ENCODE measurements around the gene HMBS.

Gene HMBS

DNA sequence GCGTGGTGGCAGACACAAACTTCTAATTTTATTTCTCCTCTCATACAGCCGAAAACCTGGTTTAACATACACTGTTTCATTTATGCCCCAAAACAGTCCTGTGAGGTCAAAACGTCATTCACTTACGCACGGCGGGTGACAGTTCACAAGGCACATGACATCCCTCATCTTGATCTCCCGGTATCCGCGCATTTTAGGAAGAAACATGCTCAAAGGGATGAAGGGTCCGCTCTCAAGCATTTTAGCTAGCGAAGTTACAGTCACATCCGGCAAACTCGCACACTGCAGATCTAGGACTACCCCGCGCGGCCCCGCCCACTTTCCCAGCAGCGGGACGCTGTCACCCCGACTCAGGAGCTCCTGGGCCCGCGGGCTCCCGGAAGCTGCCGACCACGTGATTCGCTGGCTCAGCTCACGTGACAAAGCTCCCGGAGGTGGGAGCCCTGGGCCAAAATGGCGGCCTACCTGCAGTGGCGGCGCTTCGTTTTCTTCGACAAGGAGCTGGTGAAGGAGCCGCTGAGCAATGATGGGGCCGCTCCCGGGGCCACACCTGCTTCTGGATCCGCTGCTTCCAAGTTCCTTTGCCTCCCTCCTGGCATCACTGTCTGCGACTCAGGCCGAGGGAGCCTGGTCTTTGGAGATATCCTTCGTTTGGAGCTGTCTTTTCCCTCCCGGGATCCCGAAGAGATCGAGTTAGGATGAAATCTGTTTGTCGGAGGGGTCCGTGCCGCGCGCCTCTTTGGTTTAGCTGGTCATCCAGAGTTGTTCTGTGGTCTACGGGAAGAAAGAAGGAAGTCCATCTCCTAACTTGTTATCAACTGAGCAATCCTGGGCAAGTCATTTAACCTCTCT lies 17.1 kb upstream of the HMBS start, which contains the start of gene VPS11:
VPS11 (plus strand) TSS at position 448 of the 852 bp plus-strand sequence; CDS start at position 454, 6 bp downstream.
- peak; percentile 97 for DNase-seq (ENCODE audit: low read depth)

DNA sequence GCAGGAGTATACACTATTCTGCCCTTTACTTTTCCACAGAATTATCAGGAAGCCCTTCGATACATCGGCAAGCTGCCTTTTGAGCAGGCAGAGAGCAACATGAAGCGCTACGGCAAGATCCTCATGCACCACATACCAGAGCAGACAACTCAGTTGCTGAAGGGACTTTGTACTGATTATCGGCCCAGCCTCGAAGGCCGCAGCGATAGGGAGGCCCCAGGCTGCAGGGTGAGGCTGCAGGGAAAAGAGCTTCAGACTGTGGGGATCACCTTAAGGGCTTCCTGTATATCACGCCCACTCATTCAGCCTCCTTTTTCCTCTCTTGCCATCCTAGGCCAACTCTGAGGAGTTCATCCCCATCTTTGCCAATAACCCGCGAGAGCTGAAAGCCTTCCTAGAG lies 6.8 kb upstream of the HMBS start:
- DNase-seq (ENCODE audit: low read depth) = no peak

DNA sequence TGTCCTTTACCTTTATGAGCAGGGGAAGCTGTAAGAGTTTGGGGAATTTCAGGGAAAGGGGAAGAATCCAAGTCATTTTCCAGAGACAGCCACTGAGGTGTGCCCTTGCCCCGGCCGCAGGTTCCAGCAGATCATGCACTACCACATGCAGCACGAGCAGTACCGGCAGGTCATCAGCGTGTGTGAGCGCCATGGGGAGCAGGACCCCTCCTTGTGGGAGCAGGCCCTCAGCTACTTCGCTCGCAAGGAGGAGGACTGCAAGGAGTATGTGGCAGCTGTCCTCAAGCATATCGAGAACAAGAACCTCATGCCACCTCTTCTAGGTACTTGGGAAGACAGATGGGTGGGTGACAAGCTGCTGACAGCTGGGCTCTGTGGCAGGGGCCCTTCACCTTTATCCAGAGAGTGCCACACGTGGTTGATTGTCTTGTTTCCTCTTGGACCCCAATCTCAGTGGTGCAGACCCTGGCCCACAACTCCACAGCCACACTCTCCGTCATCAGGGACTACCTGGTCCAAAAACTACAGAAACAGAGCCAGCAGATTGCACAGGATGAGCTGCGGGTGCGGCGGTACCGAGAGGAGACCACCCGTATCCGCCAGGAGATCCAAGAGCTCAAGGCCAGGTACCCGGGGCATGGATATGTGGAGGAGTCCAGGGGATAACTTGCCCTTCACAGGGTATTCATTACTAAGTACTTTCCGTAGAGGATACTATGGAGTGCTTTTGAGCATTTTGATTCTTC lies 5.8 kb upstream of the HMBS start:
- DNase-seq (ENCODE audit: low read depth) = no peak

DNA sequence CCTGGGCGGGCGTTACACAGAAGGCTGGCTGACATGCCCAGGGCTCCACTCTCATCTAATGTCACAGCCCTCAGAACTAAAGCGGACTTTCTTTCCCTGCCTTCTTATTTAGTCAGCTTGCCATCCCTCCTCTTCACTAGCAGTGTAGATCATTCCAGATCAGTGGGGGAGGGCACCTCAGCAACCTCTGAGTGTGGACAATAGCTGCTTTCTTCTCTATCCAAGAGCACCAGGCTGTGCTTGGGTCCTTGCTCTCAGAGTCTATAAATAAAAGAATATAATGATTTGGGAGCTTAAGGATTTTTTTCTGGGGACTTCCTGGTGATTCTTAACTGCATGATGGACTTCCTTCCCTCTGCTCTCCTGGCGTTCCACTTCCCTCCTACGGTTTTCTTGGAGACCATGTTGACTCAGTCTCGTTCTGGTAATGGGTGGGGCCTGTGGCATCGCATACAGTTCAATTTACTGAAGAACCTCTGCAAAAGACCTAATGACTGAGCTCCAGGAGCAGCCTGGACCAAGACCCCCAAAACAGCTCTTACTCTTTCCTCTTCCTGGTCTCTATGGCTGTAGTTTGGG lies 2.9 kb upstream of the HMBS start:
- DNase-seq (ENCODE audit: low read depth) = no peak

DNA sequence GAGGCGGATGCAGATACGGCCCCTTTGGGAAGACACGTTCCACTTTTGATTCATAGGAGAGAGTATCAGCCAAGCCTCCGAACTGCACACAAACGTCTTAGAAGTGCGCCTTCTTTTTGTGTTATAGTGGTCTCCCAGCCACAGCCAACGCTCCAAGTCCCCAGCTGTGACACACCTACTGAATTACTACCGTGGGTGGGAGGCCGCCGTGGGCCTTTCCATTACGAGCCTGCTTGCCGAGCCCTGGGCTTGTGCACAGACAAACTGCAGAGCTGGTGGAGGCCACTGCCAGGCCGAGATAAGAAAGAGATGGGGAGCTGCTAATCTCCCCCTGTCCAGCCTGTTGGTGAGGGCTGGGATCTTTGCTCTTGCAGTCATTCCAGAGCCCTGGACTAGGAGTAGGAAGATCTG lies 761 bp downstream of the HMBS start:
- peak; percentile 9 for DNase-seq (ENCODE audit: low read depth)

DNA sequence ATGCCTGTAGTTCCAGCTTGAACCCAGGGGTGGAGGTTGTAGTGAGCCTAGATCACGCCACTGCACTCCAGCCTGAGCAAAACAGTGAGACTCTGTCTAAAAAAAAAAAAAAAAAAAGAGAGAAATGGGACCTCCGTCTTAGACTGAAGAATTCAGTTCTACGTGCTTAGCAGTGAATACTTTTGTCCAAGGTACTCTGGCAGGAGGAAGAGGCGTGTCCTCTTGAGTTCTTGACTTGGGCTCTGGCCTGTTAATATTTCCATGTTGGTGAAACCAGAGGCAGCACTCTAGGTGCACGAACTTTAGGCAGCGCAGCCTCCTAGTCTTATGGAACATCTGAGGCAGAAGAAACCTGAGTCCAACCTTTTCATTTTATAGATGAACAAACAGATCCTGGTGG lies 2.4 kb downstream of the HMBS start:
- no peak for DNase-seq (ENCODE audit: low read depth)

DNA sequence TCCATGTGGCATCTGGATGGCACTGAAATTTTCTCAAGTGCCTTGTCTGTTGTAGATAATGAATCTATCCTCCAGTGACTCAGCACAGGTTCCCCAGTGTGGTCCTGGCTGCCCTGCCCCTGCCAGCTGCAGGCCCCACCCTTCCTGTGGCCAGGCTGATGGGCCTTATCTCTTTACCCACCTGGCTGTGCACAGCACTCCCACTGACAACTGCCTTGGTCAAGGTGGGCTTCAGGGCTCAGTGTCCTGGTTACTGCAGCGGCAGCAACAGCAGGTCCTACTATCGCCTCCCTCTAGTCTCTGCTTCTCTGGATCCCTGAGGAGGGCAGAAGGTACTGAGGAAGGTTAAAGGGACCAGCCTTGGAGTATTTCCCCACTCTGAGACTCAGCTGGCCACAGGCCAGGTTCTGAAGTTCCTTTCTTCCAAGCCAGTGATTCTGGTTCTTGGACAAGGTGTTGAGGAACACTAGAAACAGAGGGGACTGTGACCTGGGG lies 3.1 kb downstream of the HMBS start:
- no peak for DNase-seq (ENCODE audit: low read depth)

DNA sequence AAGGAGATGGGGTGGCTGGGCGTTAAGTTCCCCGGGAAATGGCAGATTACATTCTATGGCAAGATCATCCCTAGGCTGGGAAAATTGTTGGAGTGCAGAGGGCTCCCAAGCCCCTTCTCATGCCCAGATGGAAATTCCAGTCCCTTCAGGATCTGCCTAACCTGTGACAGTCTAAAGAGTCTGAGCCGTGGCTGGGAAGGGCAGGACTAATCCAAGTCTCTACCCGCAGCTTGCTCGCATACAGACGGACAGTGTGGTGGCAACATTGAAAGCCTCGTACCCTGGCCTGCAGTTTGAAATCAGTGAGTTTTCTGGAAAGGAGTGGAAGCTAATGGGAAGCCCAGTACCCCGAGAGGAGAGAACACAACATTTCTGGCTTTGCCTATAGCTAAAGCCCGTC lies 3.7 kb downstream of the HMBS start:
- no peak for DNase-seq (ENCODE audit: low read depth)

DNA sequence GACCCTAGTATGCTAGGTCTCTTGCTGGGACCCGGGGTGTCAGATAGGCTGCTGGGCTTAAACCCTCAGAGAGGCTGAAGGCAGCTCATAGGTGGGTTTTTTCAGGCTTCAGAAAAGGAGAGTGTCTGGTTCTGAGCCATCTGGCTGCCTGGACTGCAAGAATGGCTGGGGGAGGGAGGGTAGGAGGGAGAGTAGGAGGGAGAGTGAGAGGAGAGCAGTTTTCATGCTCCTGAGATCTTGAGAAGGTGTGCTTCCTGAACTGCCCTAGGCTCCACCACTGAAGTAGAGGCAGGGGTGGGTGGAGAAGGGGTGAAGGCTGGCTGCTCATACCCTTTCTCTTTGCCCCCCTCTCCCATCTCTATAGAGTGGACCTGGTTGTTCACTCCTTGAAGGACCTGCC lies 4.6 kb downstream of the HMBS start:
- no peak for DNase-seq (ENCODE audit: low read depth)

DNA sequence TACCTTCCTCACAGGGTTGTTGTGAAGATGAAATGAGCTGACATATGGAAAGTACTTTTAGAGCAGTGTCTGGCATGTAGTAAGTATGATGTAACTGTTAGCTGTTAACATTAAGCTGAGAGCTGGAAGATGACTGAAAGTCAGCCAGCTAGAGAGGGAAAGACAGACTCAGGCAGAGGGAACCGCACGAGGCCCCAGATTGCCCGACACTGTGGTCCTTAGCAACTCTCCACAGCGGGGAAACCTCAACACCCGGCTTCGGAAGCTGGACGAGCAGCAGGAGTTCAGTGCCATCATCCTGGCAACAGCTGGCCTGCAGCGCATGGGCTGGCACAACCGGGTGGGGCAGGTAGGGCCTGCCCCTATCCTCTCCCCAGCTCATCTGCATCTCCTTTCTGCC lies 6.5 kb downstream of the HMBS start:
- no peak for DNase-seq (ENCODE audit: low read depth)

DNA sequence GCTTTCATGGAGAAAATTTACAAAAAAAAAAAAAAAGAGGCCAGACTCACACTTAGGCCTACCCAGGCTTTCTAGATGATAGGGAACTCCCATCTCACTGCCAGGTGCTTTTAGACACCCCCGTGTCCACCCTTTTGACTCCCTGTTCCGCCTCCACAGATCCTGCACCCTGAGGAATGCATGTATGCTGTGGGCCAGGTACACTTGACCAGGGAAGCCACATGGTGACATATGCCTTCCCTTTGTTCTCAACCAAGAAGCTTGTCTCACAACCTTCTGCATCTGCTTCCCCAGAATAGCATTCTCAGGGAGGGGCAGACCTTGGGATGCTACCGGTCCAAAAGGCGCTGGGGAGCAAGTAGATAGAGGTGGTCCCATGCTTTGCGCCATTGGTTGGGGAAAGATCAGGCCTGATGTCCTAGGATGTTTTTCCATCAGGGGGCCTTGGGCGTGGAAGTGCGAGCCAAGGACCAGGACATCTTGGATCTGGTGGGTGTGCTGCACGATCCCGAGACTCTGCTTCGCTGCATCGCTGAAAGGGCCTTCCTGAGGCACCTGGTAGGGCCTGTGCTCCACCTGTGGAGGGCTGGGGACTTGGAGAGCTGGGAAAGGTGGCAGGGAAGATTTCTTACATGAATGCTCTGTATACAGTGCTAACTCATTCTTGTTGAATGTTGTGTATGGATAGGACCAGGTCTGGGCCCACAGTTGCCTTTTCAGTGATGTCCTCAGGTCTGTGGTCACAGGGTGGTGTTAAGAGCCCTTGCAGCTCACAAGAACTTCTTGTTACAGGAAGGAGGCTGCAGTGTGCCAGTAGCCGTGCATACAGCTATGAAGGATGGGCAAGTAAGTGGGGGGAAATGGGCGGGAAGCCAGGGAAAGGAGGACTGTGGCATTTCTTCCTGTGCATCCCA lies 7.5 kb downstream of the HMBS start:
- DNase-seq (ENCODE audit: low read depth) = no peak

DNA sequence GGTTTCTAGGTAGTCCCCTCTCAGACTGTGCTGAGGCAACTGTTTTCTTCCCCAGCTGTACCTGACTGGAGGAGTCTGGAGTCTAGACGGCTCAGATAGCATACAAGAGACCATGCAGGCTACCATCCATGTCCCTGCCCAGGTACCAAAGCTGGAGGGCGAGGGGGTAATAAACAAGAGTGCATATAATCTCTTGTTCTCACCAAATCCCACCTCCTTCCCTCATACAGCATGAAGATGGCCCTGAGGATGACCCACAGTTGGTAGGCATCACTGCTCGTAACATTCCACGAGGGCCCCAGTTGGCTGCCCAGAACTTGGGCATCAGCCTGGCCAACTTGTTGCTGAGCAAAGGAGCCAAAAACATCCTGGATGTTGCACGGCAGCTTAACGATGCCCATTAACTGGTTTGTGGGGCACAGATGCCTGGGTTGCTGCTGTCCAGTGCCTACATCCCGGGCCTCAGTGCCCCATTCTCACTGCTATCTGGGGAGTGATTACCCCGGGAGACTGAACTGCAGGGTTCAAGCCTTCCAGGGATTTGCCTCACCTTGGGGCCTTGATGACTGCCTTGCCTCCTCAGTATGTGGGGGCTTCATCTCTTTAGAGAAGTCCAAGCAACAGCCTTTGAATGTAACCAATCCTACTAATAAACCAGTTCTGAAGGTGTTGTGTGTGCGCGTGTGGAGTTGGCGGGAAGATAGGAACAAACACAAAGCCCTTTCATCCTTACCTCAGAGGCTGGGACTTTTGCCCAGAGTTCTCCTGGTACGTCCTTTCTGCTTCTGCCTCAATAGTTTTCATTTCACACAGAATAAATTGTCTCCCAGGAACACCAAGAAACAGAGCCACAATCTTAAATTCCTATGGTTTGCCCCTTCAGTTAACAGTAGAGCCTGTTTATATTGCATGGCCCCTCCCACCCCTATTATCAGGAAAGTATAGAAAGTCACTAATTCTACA lies 8.5 kb downstream of the HMBS start:
- no peak for DNase-seq (ENCODE audit: low read depth)

DNA sequence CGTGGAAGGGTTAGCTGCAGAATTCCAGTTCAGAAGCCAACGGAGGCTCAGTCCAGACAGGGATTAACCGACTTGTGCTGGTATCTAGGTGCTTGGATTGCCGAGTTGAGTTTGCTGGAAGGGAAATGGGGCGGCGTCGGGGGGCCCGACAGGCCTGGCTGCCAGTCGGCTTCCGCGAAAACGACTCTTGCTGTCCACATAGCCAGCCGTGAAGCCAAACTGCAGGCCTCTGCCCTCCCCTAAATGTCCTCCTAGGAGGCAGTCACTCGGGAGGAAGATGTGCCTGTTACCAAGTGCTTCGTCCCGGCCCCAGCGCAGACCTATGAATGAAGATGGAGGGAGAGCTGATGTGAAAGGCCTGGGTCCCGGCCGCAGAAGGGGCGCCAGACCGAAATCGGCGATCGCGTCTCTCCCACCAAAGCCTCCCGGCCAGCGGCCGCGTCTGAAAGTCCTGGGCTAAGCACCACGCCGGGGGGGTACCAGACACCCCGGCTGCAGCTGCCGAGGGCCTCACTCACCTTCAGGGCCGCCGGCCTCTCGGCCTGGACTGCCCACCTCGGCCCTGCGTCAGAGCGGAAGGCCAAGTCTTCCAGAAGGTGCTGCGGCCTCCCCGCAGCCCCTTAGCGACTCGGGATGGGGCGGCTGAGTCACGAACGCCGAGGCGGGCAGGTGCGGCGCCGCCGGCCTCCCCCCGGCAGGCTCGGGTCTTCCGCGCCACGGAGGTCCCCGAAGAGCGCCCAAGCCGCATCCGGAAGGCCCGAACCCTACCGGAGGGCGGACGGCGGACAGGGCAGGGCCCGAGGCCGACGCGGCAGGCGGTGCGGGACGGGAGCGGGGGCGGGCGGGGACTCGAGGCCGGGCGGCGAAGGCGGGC lies 9.5 kb downstream of the HMBS start:
- DNase-seq (ENCODE audit: low read depth) = no peak

DNA sequence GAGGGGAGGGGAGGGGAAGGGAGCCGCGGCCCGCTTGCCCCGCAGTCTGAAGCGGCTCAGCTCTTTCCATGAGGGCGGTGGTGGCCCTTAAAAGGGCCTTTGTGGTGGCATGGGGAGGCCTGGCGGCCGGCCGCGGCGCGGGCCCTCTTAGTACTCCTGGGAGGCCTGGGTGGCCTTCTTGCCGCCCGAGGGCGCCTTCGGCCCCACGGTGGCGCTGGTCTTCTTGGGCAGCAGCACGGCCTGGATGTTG lies 10.1 kb downstream of the HMBS start:
- DNase-seq (ENCODE audit: low read depth) = peak; percentile 49

DNA sequence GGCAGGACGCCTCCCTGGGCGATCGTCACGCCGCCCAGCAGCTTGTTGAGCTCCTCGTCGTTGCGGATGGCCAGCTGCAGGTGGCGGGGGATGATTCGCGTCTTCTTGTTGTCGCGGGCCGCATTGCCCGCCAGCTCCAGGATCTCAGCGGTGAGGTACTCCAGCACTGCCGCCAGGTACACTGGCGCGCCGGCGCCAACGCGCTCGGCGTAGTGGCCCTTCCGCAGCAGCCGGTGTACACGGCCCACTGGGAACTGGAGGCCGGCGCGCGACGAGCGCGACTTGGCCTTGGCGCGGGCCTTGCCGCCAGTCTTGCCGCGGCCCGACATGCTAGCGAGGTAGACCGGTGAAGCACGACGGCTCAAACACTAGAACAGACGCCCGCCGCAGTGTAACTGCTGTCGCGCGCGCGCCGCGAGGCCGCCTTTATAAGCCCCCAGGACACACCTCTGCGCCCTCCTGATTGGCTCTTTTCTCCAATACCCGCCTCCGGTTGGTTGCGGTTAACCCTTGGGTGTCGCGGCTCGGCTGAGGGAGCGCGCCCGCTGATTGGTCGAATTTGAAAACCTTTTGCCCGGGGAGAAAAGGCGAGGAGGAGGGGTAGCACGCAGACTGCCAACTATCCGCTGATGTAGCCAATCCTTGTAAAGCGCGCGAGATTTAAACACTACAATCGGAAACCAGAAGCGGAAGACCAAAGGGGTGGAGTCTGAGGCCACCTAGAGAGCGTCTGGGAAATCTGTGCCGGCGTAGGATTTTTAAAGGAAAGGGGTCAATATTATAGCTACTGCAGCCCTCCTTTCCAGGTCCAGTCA lies 10.6 kb downstream of the HMBS start:
- peak; percentile 99 for DNase-seq (ENCODE audit: low read depth)

DNA sequence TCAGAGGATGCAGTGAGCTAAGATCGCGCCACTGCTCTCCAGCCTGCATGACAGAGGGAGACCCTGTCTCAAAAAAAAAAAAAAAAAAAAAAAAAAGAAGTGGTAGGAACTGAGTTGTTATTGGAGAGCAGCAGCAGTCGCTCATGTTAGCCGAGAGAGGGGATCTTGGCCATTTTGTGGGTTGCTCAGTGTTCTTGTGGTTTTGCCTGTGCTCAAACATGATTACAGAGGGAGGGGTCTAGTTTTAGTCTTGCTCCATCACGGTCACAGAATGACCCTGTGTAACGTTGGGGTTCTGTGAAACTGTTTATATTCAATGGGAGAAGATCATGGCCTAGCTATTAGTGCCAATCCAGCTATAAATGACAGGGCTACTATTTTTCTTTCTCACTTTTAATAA lies 15.0 kb downstream of the HMBS start:
- DNase-seq (ENCODE audit: low read depth) = no peak

DNA sequence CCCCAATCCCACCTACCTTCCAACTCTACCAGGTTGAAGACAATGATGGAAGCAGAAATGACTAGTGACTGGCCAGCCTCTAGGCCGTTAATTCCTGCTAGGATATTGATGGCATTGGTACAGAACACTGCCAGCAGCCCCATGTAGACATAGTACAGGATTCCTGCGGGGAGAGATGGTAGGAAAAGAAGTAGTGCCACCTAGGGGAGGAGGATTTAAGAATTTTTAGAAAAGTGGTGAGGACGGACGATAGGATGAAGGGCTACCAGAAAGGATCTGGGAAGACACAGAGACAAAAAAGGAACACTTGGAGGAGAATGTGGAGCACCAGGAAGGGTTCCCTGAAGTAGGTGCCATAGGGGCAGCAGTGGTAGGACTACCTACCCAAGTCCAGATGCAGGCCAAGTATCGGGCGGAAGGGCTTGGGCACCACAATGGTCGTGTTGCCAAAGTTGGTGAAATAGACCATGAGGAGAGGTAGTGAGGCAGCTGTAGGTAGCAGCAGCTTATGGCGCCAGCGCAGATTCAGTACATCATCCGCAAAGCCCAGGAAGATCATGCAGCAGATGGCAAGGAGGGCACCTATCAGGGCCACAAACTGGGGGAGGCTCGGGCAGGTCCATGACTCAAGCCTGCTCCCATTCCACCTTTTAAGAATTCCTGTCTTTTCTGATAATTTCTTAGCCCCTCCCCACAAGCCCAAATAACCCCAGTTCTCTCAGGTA lies 15.7 kb downstream of the HMBS start:
- DNase-seq (ENCODE audit: low read depth) = no peak
